Astrocyte (in vitro differentiated cells and primary cell): ENCODE data around the gene CUTA. TPM values are rescaled to one million over a fixed set of nuclear protein-coding genes. Genes with fewer than 3 reads are reported as not detected.

Experiments used
- DNase-seq: peaks from one replicate; pipeline ENCODE4 v3.0.0-alpha.2; 2010; ENCODE audit warnings: low read depth
- FAIRE-seq: peaks from 2 replicates; lab custom pipeline; 2011; peaks lifted over from hg19 to GRCh38; lab: Jason Lieb, UNC
- H2AFZ ChIP-seq: 2 replicates; pipeline ENCODE4 v1.6.0; 2012; ENCODE audit warnings: low read depth, low read length, inconsistent platforms
- H3K27ac ChIP-seq: 2 replicates; pipeline ENCODE4 v1.5.1; 2011; ENCODE audit warnings: low read depth, low read length, inconsistent platforms
- H3K27me3 ChIP-seq: 2 replicates; pipeline ENCODE4 v1.6.0; 2011; ENCODE audit warnings: low read length, inconsistent platforms; ENCODE audit not compliant: insufficient read depth
- H3K36me3 ChIP-seq: 2 replicates; pipeline ENCODE4 v1.5.1; 2011; ENCODE audit warnings: low read length, inconsistent platforms; ENCODE audit not compliant: insufficient read depth
- H3K4me1 ChIP-seq: 2 replicates; pipeline ENCODE4 v1.5.1; 2011; ENCODE audit warnings: low read length, inconsistent platforms; ENCODE audit not compliant: insufficient read depth
- H3K4me2 ChIP-seq: 2 replicates; pipeline ENCODE4 v1.6.0; 2012; ENCODE audit warnings: low read length, inconsistent platforms
- H3K4me3 ChIP-seq: 2 replicates; pipeline ENCODE4 v1.5.1; 2011; ENCODE audit warnings: low read depth, mild to moderate bottlenecking, low read length, inconsistent platforms; ENCODE audit not compliant: insufficient read depth
- H3K79me2 ChIP-seq: 2 replicates; pipeline ENCODE4 v1.6.0; 2012; ENCODE audit warnings: mild to moderate bottlenecking, low read length, inconsistent platforms; ENCODE audit not compliant: insufficient read depth
- H3K9ac ChIP-seq: 2 replicates; pipeline ENCODE4 v1.6.0; 2012; ENCODE audit warnings: mild to moderate bottlenecking, low read length, inconsistent platforms
- H3K9me3 ChIP-seq: 2 replicates; pipeline ENCODE4 v1.5.1; 2012; ENCODE audit warnings: low read depth, mild to moderate bottlenecking, low read length, inconsistent platforms; ENCODE audit not compliant: insufficient read depth
- H4K20me1 ChIP-seq: 2 replicates; pipeline ENCODE4 v1.6.0; 2012; ENCODE audit warnings: low read length, inconsistent platforms; ENCODE audit not compliant: insufficient read depth
- H3K27ac Mint-ChIP-seq: one replicate; pipeline ENCODE4 v1.8.0; 2021; ENCODE audit warnings: mild to moderate bottlenecking, mixed read lengths; ENCODE audit not compliant: unreplicated experiment
- H3K27me3 Mint-ChIP-seq: one replicate; pipeline ENCODE4 v1.8.0; 2021; ENCODE audit warnings: low read depth, mixed read lengths; ENCODE audit not compliant: unreplicated experiment
- H3K36me3 Mint-ChIP-seq: one replicate; pipeline ENCODE4 v1.8.0; 2021; ENCODE audit warnings: low read depth, mixed read lengths; ENCODE audit not compliant: unreplicated experiment
- H3K4me1 Mint-ChIP-seq: one replicate; pipeline ENCODE4 v1.8.0; 2021; ENCODE audit warnings: low read depth, mixed read lengths; ENCODE audit not compliant: unreplicated experiment
- H3K4me3 Mint-ChIP-seq: one replicate; pipeline ENCODE4 v1.8.0; 2021; ENCODE audit warnings: mild to moderate bottlenecking, moderate library complexity, mixed read lengths; ENCODE audit not compliant: unreplicated experiment
- H3K9me3 Mint-ChIP-seq: one replicate; pipeline ENCODE4 v1.8.0; 2021; ENCODE audit warnings: mild to moderate bottlenecking, mixed read lengths; ENCODE audit not compliant: unreplicated experiment
- CTCF ChIP-seq: IDR thresholded peaks from 2 replicates; pipeline ENCODE4 v1.5.1; 2011; ENCODE audit warnings: low read depth, mild to moderate bottlenecking, inconsistent platforms, low read length, moderate library complexity; ENCODE audit not compliant: insufficient read depth
- EZH2 ChIP-seq: IDR thresholded peaks from 2 replicates; pipeline ENCODE4 v1.6.1; 2012; ENCODE audit warnings: mild to moderate bottlenecking, low read length, inconsistent platforms; ENCODE audit not compliant: insufficient read depth
- total RNA-seq: library from RNA; stranded (reverse); gene quantifications from 2 replicates; pipeline ENCODE4 v1.2.1, GENCODE V29; 2021

CUTA gene
- total RNA-seq, 1 donor from 2014 or later: 256 TPM

GRCh38 chr6:33425668-33426577, 8.0 kb upstream of the CUTA start:
- H3K9ac ChIP-seq: peak overlapping the region; percentile 92
- Mint-ChIP-seq H3K36me3 (peaks cover 7% of the 10 kb centered on the region), H3K9me3 (no peaks in the 10 kb centered on the region), H3K27ac (peak overlapping the region; percentile 96), H3K27me3 (no peaks in the 10 kb centered on the region), H3K4me1 (peaks cover 58% of the 10 kb centered on the region), H3K4me3 (peak overlapping the region; percentile 93)
- TF ChIP-seq CTCF (peak; percentile 31), EZH2 (no peak)
- H3K4me3 ChIP-seq: peak overlapping the region; percentile 66
- no peaks in the 10 kb centered on the region for H3K27me3 ChIP-seq
- peaks cover 41% of the 10 kb centered on the region for H3K79me2 ChIP-seq
- peaks cover 33% of the 10 kb centered on the region for H3K4me1 ChIP-seq
- no peak for FAIRE-seq
- H3K9me3 ChIP-seq: no peaks in the 10 kb centered on the region
- peak overlapping the region; percentile 62 for H2AFZ ChIP-seq
- peak overlapping the region; percentile 100 for H3K4me2 ChIP-seq
- DNase-seq: peak; percentile 68
- peak overlapping the region; percentile 79 for H3K27ac ChIP-seq
- no peaks in the 10 kb centered on the region for H3K36me3 ChIP-seq
- peaks cover 34% of the 10 kb centered on the region for H4K20me1 ChIP-seq

- Mint-ChIP-seq H3K4me1 (peaks cover 49% of the 10 kb centered on the region), H3K27ac (peak overlapping the region; percentile 96)
These were observed 7.2 kb upstream of the CUTA start for GRCh38 chr6:33424855-33425667.

More at GRCh38 chr6:33424855-33425667, 7.2 kb upstream of the CUTA start:
- Mint-ChIP-seq H3K36me3 (peaks cover 7% of the 10 kb centered on the region), H3K27me3 (no peaks in the 10 kb centered on the region), H3K4me3 (peak overlapping the region; percentile 93), H3K9me3 (no peaks in the 10 kb centered on the region)
- H3K79me2 ChIP-seq: peaks cover 33% of the 10 kb centered on the region
- H3K9ac ChIP-seq: peak overlapping the region; percentile 92
- H3K27ac ChIP-seq: peak overlapping the region; percentile 79
- peak overlapping the region; percentile 100 for H3K4me2 ChIP-seq
- no peaks in the 10 kb centered on the region for H3K36me3 ChIP-seq
- FAIRE-seq (no peak), DNase-seq (no peak)
- H3K9me3 ChIP-seq: no peaks in the 10 kb centered on the region
- H3K4me3 ChIP-seq: peak overlapping the region; percentile 66
- no peaks in the 10 kb centered on the region for H3K27me3 ChIP-seq
- peaks cover 25% of the 10 kb centered on the region for H4K20me1 ChIP-seq
- TF ChIP-seq EZH2 (no peak), CTCF (no peak)
- peaks cover 26% of the 10 kb centered on the region for H3K4me1 ChIP-seq
- H2AFZ ChIP-seq: peak overlapping the region; percentile 62
